GM19438 (cell line): ENCODE data around the gene ABCE1.

Experiments used
- ATAC-seq: cut with Tn5 transposase; IDR thresholded peaks from one replicate; pipeline ENCODE4 v1.9.1; 2021; ENCODE audit warnings: low read depth; ENCODE audit not compliant: unreplicated experiment

Gene ABCE1

GRCh38 chr4:145171911-145172310 is 73.8 kb downstream of the ABCE1 start:
- ATAC-seq, result no peak

GRCh38 chr4:145176641-145177432 is 78.7 kb downstream of the ABCE1 start:
- no peak for ATAC-seq

GRCh38 chr4:145177511-145177905 is 79.4 kb downstream of the ABCE1 start:
- ATAC-seq, result no peak

GRCh38 chr4:145177906-145178538 is 79.9 kb downstream of the ABCE1 start:
- ATAC-seq, result no peak

- ATAC-seq, result no peak
These were observed 80.7 kb downstream of the ABCE1 start for GRCh38 chr4:145178740-145179280.
